GM13976 (cell line): ENCODE results near the gene TMEM52.
"Not testable (repeated sequence)": the region's sequence is repeated elsewhere in the genome, so short reads cannot be mapped to it uniquely, and the experiment has no call there.

Source experiments
- DNase-seq: peaks from one replicate; pipeline ENCODE4 v3.0.0; 2012; ENCODE audit warnings: low spot score
- in situ Hi-C: fragments of 300-500 bp; cut with MboI; formaldehyde crosslinking; loops from one replicate; pipeline ENCODE4 v1.12.0; 2022; ENCODE audit warnings: low sequenced_read_pairs, mixed read lengths, inconsistent platforms; ENCODE audit not compliant: unreplicated experiment
- TF ChIP-seq, protein P1 (sequence below): IDR thresholded peaks from 2 replicates; pipeline ENCODE4 v1.5.1; 2012; ENCODE audit warnings: borderline replicate concordance, mild to moderate bottlenecking; ENCODE audit not compliant: insufficient read depth; ENCODE audit errors: extremely low read depth, missing control alignments, control extremely low read depth

Gene TMEM52

DNA sequence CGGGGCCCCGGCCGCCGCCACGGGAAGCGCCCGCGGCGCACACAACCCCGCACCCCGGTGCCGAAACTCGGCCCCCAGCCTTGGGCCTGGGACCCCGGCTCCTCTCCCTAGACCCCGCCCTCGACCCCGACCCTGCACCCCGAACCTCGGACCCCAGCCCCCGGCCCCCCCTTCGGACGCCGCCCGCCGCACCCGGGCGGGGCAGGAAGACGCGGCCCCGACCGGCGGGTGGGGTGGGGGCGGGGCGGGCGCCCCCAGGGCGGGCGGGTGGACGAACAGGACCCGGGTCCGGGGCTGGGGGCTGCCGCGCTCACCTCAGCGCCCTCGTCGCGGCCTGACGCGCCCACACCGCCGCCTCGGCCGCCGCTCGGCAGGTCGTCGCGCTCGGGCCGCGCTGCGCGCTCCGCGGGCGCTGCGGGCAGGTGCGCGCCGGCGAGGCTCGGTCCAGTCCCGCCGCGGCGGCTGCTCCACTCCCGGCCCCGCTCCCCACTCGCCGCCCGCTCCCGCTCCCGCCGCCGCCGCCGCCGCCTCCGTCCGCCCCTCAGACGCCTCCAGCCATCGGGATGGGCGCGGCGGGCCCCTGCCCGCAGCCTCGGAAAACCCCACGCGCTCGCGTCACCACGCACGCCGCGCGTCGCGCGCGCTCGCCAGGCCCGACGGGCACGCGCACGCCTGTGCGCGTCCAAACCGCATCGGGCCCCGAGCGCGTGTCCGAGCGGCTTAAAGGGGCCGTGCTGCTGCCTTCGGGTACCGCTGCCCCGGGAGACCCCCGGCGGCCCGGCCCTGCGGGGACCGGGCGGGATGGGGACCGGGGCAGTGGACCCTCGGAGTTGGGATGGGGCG lies 28.4 kb downstream of the TMEM52 start, which contains the start of gene GNB1:
GNB1 (minus strand) TSS at position 582 of the 843 bp plus-strand sequence. CDS start 65,634 bp downstream, outside the sequence.
- in situ Hi-C loops = no loop called here
- DNase-seq = peak; percentile 97

DNA sequence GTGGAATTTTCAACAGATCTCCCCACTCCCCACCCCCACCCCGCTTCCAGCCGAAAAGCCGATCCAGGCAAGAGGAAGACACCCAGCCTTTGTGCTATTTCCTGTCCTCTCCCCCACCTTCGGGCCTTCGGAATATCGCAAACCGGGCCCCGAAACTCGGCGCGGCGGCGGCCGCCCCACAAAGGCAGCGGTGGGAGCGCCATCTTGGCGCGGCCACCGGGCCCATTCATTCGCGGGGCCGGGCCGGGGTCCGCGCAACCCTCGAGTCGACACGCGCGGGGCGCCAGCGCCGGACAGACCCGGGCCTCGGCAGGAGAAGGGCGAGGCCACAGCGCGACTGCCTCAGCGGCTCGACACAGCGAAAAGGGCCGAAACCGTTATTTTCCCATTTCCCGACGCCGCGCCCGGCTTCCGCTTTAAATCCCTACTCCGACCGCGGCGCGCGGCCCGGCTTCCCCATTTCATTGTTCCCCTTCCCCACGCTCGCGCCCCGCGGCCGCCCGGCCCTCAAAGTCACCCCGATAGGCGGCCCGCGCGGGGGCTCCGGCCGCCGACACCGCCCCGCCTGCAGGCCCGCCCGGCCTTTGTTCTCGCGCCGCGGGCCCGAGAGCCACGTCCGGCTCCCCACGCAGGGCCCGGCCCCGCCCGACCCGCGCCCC lies 29.1 kb downstream of the TMEM52 start:
- in situ Hi-C loops = no loop called here
- DNase-seq = peak; percentile 78
- TF ChIP-seq, protein P1, sequence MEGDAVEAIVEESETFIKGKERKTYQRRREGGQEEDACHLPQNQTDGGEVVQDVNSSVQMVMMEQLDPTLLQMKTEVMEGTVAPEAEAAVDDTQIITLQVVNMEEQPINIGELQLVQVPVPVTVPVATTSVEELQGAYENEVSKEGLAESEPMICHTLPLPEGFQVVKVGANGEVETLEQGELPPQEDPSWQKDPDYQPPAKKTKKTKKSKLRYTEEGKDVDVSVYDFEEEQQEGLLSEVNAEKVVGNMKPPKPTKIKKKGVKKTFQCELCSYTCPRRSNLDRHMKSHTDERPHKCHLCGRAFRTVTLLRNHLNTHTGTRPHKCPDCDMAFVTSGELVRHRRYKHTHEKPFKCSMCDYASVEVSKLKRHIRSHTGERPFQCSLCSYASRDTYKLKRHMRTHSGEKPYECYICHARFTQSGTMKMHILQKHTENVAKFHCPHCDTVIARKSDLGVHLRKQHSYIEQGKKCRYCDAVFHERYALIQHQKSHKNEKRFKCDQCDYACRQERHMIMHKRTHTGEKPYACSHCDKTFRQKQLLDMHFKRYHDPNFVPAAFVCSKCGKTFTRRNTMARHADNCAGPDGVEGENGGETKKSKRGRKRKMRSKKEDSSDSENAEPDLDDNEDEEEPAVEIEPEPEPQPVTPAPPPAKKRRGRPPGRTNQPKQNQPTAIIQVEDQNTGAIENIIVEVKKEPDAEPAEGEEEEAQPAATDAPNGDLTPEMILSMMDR = no peak

More for the DNA sequence above, 28.4 kb downstream of the TMEM52 start, which contains the start of gene GNB1:
- TF ChIP-seq, protein P1 = no peak

DNA sequence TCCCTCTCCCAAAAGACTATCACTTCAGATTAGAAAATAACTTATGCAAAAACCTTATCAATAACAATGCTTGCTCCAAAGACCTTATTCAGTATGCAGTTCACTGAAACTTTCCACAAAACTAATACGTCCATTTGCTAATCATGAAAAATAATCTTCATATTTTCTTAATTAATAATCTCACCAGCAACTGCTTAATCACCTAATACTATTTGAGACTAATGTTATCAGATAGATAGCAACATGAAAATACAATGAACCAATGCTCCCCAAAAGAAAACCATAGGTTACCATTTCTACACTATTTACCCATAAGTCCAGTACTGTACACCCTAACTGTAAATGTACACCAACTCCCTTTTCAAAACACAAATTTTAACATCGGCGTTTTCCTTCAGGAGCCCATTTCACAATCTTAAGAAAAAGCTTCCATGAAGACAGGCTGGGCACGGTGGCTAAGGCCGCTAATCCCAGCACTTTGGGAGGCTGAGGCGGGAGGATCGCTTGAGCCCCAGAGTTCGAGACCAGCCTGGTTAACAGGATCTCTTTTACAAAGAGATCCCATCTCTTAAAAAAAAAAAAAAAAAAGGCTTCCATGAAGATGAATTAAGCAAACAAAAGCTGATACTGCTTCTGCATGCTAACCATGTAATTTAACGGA lies 29.9 kb downstream of the TMEM52 start:
- no peak for DNase-seq
- TF ChIP-seq, protein P1 = no peak
- in situ Hi-C loops = no loop called here

GRCh38 chr1:1883890-1884289 lies 35.2 kb downstream of the TMEM52 start:
- in situ Hi-C loops, DNase-seq: not testable (repeated sequence)

GRCh38 chr1:1883092-1883873 lies 35.8 kb downstream of the TMEM52 start:
- TF ChIP-seq, protein P1 = no peak
- DNase-seq = no peak
- in situ Hi-C loops = no loop called here

DNA sequence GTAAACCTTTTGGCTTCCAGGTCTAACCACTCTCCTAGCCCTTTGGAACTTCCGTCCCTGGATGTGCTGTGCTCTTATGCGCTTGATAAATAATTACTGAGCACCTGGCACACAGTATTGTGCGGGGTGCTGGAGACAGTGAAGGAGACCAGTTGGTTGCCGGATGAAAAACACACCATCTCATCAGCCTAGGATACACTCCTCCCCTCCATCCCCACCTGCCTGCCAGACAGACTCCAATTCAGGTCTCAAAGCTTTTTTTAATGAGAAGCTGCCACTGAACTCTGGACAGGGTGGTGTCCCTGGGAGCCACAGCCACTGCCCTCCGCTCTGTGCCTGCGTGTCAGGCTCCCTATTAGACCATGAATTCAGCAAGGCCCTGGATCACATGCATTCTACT lies 37.4 kb downstream of the TMEM52 start:
- TF ChIP-seq, protein P1 = no peak
- in situ Hi-C loops = no loop called here
- no peak for DNase-seq
